Measurements from ENCODE around the gene SKA2. TPM values are rescaled to one million over a fixed set of nuclear protein-coding genes. Genes with fewer than 3 reads are reported as not detected.

The SKA2 gene
- total and polyA plus RNA-seq, 10 of the 15 experiments (the other 5 are each of a cell fraction or from before 2014, with no cell fraction given), result 40.3 to 137 (median 112) TPM

DNA sequence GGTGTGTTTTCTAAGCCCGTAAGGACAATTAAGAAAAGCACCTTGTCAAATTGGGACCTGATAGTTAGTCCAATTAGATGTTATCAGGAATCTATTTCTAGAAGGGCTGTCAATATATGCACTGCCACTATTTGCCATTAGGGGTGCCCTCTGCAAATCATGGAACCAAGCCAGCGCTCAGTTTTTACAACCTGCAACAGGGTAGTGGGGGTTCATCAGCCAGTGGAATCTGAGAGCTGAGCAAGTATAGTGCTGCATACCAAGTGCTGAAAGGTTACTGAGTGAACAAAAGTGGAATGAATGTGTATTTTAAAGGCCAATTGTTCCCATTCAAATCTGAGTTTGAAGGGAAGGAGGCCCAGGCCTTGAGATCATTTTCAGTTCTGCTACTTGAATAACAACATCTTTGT lies 11.0 kb upstream of the SKA2 start (continued):
- 0 out of 2 replicates have a peak, but pooled peaks have one; percentile 55 for TF ChIP-seq RB1 (IDR thresholded peaks at IDR 0.05; ENCODE audit: borderline replicate concordance)
- no peak for TF ChIP-seq HDAC6 (IDR thresholded peaks at IDR 0.05; ENCODE audit: unreplicated experiment)
- TF ChIP-seq CREM (IDR thresholded peaks at IDR 0.05; ENCODE audit: low read depth), result no peak
- TF ChIP-seq, protein P1, sequence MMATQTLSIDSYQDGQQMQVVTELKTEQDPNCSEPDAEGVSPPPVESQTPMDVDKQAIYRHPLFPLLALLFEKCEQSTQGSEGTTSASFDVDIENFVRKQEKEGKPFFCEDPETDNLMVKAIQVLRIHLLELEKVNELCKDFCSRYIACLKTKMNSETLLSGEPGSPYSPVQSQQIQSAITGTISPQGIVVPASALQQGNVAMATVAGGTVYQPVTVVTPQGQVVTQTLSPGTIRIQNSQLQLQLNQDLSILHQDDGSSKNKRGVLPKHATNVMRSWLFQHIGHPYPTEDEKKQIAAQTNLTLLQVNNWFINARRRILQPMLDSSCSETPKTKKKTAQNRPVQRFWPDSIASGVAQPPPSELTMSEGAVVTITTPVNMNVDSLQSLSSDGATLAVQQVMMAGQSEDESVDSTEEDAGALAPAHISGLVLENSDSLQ (IDR thresholded peaks at IDR 0.05), result peak; percentile 62
- TF ChIP-seq RAD21 (IDR thresholded peaks at IDR 0.05; ENCODE audit: insufficient read depth, low read depth, low read length), result peak; percentile 45
- TF ChIP-seq, protein P2, sequence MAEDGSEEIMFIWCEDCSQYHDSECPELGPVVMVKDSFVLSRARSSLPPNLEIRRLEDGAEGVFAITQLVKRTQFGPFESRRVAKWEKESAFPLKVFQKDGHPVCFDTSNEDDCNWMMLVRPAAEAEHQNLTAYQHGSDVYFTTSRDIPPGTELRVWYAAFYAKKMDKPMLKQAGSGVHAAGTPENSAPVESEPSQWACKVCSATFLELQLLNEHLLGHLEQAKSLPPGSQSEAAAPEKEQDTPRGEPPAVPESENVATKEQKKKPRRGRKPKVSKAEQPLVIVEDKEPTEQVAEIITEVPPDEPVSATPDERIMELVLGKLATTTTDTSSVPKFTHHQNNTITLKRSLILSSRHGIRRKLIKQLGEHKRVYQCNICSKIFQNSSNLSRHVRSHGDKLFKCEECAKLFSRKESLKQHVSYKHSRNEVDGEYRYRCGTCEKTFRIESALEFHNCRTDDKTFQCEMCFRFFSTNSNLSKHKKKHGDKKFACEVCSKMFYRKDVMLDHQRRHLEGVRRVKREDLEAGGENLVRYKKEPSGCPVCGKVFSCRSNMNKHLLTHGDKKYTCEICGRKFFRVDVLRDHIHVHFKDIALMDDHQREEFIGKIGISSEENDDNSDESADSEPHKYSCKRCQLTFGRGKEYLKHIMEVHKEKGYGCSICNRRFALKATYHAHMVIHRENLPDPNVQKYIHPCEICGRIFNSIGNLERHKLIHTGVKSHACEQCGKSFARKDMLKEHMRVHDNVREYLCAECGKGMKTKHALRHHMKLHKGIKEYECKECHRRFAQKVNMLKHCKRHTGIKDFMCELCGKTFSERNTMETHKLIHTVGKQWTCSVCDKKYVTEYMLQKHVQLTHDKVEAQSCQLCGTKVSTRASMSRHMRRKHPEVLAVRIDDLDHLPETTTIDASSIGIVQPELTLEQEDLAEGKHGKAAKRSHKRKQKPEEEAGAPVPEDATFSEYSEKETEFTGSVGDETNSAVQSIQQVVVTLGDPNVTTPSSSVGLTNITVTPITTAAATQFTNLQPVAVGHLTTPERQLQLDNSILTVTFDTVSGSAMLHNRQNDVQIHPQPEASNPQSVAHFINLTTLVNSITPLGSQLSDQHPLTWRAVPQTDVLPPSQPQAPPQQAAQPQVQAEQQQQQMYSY (CRISPR knock-in tag; IDR thresholded peaks at IDR 0.05), result no peak
- no peak for TF ChIP-seq HDGF (IDR thresholded peaks at IDR 0.05)
- TF ChIP-seq, protein P3, sequence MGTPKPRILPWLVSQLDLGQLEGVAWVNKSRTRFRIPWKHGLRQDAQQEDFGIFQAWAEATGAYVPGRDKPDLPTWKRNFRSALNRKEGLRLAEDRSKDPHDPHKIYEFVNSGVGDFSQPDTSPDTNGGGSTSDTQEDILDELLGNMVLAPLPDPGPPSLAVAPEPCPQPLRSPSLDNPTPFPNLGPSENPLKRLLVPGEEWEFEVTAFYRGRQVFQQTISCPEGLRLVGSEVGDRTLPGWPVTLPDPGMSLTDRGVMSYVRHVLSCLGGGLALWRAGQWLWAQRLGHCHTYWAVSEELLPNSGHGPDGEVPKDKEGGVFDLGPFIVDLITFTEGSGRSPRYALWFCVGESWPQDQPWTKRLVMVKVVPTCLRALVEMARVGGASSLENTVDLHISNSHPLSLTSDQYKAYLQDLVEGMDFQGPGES (IDR thresholded peaks at IDR 0.05), result no peak
- TF ChIP-seq GABPA (IDR thresholded peaks at IDR 0.05; ENCODE audit: low read depth), result no peak
- TF ChIP-seq ZBED1 (IDR thresholded peaks at IDR 0.05; ENCODE audit: borderline replicate concordance), result no peak
- TF ChIP-seq CBX3 (IDR thresholded peaks at IDR 0.05; ENCODE audit: borderline replicate concordance, low read depth), result no peak
- no peak for TF ChIP-seq CHD4 (IDR thresholded peaks at IDR 0.05)
- TF ChIP-seq KAT2A (conservative IDR thresholded peaks at IDR 0.05; ENCODE audit: control insufficient read depth, low read depth, low read length), result no peak
- TF ChIP-seq, protein P4, sequence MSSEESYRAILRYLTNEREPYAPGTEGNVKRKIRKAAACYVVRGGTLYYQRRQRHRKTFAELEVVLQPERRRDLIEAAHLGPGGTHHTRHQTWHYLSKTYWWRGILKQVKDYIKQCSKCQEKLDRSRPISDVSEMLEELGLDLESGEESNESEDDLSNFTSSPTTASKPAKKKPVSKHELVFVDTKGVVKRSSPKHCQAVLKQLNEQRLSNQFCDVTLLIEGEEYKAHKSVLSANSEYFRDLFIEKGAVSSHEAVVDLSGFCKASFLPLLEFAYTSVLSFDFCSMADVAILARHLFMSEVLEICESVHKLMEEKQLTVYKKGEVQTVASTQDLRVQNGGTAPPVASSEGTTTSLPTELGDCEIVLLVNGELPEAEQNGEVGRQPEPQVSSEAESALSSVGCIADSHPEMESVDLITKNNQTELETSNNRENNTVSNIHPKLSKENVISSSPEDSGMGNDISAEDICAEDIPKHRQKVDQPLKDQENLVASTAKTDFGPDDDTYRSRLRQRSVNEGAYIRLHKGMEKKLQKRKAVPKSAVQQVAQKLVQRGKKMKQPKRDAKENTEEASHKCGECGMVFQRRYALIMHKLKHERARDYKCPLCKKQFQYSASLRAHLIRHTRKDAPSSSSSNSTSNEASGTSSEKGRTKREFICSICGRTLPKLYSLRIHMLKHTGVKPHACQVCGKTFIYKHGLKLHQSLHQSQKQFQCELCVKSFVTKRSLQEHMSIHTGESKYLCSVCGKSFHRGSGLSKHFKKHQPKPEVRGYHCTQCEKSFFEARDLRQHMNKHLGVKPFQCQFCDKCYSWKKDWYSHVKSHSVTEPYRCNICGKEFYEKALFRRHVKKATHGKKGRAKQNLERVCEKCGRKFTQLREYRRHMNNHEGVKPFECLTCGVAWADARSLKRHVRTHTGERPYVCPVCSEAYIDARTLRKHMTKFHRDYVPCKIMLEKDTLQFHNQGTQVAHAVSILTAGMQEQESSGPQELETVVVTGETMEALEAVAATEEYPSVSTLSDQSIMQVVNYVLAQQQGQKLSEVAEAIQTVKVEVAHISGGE (CRISPR knock-in tag; IDR thresholded peaks at IDR 0.05), result no peak
- no peak for TF ChIP-seq BMI1 (IDR thresholded peaks at IDR 0.05; ENCODE audit: borderline replicate concordance)
- no peak for TF ChIP-seq GATAD2B (conservative IDR thresholded peaks at IDR 0.05; ENCODE audit: low read depth)
- TF ChIP-seq NFYB (IDR thresholded peaks at IDR 0.05; ENCODE audit: insufficient read depth, low read depth, low read length), result no peak
- TF ChIP-seq STAT1 (conservative IDR thresholded peaks at IDR 0.05), result no peak
- TF ChIP-seq ZNF274 (IDR thresholded peaks at IDR 0.05; ENCODE audit: insufficient read depth, insufficient read length), result no peak
- TF ChIP-seq, protein P5, sequence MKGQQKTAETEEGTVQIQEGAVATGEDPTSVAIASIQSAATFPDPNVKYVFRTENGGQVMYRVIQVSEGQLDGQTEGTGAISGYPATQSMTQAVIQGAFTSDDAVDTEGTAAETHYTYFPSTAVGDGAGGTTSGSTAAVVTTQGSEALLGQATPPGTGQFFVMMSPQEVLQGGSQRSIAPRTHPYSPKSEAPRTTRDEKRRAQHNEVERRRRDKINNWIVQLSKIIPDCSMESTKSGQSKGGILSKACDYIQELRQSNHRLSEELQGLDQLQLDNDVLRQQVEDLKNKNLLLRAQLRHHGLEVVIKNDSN (IDR thresholded peaks at IDR 0.05; ENCODE audit: borderline replicate concordance, extremely low read length, insufficient read depth, low read depth, low read length), result no peak
- TF ChIP-seq TARDBP (IDR thresholded peaks at IDR 0.05; ENCODE audit: borderline replicate concordance), result no peak
- no peak for TF ChIP-seq EGR1 (IDR thresholded peaks at IDR 0.05; ENCODE audit: borderline replicate concordance in 1 of 2, low read depth in 2 of 2, low read length in 2 of 2)
